ENCODE results near the gene STXBP4.

The STXBP4 gene

DNA sequence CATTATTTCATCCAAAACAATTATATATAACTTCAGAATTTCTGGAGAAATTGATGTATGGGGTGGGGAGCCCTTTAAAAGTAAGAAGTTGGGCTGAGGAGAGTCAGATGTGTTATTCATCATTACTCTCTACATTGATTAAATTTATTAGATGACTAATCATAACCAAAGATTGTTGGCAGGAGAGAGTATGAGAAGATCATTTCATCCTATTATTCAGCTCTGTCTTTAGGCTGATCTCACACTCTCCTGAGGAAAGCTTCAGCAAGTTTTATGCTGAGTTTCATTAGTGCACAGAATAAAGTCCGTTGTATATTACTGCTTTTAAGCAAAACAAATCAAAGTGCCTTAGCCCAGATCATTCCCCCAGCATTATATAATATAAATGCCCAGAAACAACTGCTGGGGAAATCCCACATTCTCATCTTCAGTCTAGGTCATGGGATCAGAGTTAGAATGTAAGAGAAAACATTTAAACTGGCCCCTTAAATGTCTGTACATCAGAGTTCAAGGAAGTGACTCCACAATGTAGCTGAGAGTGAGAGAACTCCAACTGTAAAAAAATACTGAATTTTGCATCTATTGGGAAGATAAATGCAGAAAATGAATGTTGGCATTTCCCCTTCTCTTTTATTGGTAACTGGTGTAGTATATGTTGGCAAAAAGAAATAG, 166.1 kb downstream of the STXBP4 start:
- no peak for DNase-seq

GRCh38 chr17:55140809-55141208, 172.2 kb downstream of the STXBP4 start:
- no peak for DNase-seq

- DNase-seq = no peak
These were observed 176.0 kb downstream of the STXBP4 start for GRCh38 chr17:55144518-55144917.

DNA sequence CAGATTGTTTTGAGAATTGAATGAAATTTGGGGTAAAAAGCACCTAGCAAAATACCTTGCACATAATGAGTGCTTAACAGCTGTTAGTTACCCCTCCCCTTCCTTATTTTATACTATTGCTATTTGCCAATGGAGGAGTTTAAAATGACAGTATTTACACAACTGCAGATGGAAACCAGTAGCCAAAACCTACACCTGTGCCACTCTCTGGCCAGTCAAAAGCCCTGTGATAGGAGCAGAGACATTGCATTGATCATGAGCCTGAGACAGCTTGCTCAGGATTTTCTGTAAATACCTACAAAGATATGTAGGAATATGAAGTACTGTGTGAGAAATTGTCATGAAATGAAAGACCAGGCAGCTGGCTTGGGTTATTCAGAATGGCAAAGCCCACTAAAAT, 180.9 kb downstream of the STXBP4 start:
- DNase-seq = no peak

DNA sequence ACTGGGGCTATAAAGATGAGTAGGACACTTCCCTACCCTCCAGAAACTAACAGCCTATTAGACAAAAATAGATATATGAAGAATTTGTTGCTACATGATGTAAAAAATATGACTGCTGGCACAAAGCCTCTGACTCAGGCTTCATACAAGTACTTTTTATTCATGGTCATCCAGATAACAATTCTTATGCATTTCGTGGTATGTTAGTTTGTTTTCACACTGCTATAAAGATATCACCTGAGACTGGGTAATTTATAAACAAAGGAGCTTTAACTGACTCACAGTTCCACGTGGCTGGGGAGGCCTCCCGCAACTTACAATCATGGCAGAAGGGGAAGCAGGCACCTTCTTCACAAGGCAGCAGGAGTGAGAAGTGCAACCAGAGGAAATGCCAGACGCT, 183.7 kb downstream of the STXBP4 start:
- DNase-seq = no peak

DNA sequence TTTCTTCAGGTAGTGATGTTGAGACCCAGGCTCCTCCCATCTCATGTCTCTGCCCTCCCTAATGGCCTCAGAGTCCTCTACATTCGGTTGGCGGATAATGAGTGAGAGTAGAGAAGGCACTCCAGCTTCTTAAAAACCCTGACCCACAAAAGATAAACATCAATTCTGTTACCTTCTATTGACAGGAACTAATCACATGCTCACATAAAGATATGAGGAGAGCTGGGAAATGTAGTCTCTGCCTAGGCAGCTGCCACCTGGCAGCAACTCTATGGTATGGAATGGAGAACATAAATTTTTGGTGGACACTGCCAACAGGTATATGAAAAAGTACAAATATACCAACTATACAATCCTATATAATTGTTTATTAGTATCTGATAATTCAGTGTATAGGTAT, 185.5 kb downstream of the STXBP4 start:
- DNase-seq = no peak

DNA sequence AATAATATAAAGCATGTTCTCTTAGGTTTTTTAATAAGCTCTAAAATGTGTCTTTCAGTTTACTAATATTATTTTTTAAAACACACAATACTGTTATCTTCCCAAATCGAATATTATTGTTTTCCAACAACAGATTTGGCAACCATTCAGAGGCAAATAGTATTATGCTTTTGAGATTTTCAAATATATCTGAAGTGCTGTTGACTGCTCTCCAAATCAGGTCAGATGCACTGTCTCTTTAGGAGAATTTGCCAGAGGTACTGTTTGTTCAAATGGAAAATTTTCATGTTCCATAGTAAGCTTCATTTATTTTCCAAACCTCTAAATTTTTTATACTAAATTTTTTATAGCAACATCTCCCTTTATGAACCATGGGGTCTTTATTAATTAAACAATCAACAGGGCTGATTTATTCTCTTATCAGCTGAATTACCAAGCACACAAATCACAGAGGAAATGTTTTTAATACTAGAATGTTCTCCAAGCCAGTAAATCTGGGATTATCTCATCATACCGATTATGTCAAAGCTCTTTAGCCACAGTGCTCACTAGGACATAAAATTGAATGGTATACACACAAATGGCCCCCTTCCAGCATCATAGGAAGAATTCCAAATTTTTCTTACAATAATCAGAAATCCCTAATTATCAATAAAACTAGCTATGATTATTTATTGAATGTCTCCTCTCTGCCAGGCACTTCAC, 187.4 kb downstream of the STXBP4 start:
- DNase-seq = no peak

DNA sequence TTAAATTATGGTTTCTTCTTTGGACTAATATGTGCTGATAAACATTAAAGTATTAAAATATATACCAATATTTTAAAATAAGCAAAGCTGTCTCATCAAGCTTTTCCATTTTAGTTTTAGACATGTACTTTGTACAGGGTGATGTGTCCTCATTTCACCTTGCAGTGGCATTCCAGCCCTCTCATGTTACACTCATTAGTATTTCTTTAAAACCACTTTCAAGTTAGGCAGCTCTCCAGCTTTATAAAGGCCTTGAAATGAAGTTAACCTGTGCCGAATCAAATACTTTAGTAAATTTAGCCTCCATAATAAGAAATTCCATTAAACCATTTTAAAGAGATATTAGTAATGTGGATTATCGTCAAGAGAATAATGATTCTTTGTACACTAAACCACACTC, 188.6 kb downstream of the STXBP4 start:
- DNase-seq = no peak

GRCh38 chr17:55158439-55158838, 189.9 kb downstream of the STXBP4 start:
- DNase-seq = no peak

GRCh38 chr17:55159251-55159650, 190.7 kb downstream of the STXBP4 start:
- DNase-seq = no peak

DNA sequence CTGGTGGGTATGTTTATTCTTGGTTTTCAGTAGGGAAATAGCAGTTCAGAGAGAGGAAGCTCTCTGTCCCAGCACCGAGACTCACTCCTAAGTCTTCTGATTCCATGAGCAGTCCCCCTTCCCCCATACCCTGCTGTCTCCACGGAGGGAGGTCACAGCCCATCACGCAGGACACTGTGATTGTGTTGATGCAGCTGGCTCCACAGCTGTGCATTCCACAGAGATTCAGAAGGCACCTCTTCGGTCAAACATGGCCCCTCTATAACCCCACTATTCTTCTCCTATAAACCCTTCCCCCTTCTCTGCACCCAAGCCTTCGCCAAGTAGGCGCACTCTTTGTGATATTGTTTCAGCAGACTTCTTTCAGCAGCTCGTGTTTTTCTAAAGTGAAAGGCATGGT, 191.9 kb downstream of the STXBP4 start:
- DNase-seq = no peak

GRCh38 chr17:55161935-55162555, 193.5 kb downstream of the STXBP4 start:
- no peak for DNase-seq

DNA sequence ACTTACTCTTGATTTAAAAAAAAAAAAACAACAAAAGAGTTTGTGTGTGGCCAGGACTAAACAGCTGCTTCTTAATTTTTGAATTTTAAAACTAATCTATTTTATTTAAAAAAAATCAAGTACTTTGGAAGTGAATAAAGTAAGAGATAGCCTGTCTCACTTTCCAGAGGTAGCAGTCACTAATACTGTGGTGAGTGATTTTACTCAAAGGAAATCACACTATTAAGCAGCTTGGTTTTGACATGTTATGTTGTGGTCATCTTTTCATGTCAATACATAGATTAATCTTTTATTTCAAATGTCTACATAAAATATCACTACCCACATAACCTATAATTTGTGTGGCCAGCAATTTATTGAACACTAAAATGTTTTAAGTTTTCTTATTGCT, 194.0 kb downstream of the STXBP4 start:
- no peak for DNase-seq

DNA sequence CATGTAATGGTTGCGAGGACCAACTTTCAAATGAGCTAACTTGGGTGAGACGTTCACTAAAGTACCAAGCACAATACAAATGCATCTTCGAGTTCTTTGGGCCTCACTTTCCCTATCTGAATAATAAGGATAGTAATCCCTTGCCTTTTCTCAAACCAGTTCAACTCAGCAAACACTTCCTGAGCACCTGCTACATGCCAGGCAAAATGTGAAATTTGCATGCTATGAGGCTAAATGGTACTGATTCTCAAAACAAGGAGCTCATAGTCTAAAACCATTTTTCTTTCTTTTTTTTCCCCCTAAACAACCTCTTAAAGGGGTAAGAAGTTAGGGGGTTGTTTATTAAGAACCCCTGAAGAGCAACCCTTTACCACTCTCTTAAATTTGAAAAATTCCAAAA, 194.8 kb downstream of the STXBP4 start:
- DNase-seq = no peak

DNA sequence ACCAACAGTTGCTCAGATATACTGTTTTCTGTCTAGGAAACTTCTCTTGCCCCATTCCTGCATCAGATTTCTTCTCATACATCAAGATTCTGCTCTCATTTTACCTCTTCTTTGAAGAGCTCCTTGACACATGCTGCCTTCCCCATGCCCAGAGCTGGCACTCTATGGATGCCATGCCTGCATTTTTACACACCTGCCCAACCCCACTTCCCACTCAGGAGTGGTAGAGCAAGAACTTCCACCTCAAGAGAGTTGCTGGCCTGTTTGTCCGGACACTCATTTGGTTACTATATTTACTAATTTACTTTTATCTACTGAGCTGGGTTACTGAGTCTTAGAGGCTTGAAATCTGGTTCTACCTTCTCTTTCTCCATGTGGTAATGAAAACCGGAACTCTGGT, 197.9 kb downstream of the STXBP4 start:
- DNase-seq = no peak

- no peak for DNase-seq
These were observed 198.6 kb downstream of the STXBP4 start for GRCh38 chr17:55167024-55167725.

GRCh38 chr17:55168958-55169687, 200.6 kb downstream of the STXBP4 start:
- DNase-seq = no peak

- DNase-seq = no peak
These were observed 203.2 kb downstream of the STXBP4 start for GRCh38 chr17:55171634-55172328.

- no peak for DNase-seq
These were observed 204.0 kb downstream of the STXBP4 start for GRCh38 chr17:55172612-55173011.

DNA sequence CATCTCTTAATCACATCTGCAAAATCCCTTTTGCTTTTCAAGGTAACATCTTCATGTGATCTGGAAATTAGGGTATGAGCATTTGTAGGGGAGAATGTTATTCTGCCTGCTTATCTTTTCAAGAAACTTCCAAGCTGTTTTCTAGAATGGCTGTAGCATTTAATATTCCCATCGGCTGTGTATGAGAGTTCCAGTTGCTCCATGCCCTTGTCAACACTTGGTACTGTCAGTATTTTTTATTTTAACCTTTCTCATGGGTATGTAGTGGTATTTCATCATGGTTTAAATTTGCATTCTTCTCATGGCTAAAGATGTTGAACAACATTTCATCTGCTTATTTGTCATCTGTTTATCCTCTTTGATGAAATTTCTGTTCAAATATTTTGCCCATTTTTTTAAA, 205.6 kb downstream of the STXBP4 start:
- DNase-seq = no peak

GRCh38 chr17:55175788-55176427, 207.3 kb downstream of the STXBP4 start:
- DNase-seq = no peak
